IMR-90 (cell line): ENCODE measurements around the gene SLC38A1. TPM values are rescaled to one million over a fixed set of nuclear protein-coding genes. Genes with fewer than 3 reads are reported as not detected.

Experiments
- ATAC-seq: fragments of 200-7000 bp; cut with Tn5 transposase; 2 replicates; pipeline ENCODE4 v1.9.1; 2020; ENCODE audit warnings: low read depth, mild to moderate bottlenecking, moderate library complexity
- BruUV-seq: library from RNA; stranded (reverse); fragments of 400-500 nt; replicated peaks from 2 replicates; lab custom pipeline; 2021; lab: Mats Ljungman, UMichigan
- CTCF ChIA-PET: fragments of 300-600 bp; formaldehyde crosslinking; extraction: SDS; loops from one replicate; lab custom pipeline; 2021; ENCODE audit warnings: antibody characterized with exemption; lab: Yijun Ruan, JAX
- POLR2A ChIA-PET: fragments of 300-600 bp; sonication (Branson Sonifier 250); formaldehyde crosslinking; loops from one replicate; lab custom pipeline; 2022; ENCODE audit warnings: antibody characterized with exemption; ENCODE audit not compliant: unreplicated experiment; lab: Charles Lee
- DNase-seq: peaks from one replicate; pipeline ENCODE4 v3.0.0; 2013
- H2AFZ ChIP-seq: replicated peaks from 2 replicates; pipeline ENCODE3; 2013; ENCODE audit warnings: low read length, mild to moderate bottlenecking; ENCODE audit not compliant: poor library complexity
- H2AK5ac ChIP-seq: 2 replicates; pipeline ENCODE4 v1.6.1; 2013; ENCODE audit warnings: low read depth, low read length, inconsistent platforms
- H2AK9ac ChIP-seq: replicated peaks from 2 replicates; pipeline ENCODE3; 2013; ENCODE audit warnings: mild to moderate bottlenecking, low read depth, low read length, moderate library complexity; ENCODE audit not compliant: poor library complexity
- H2BK120ac ChIP-seq: 2 replicates; pipeline ENCODE4 v1.6.1; 2013; ENCODE audit warnings: low read depth, low read length, inconsistent platforms
- H2BK15ac ChIP-seq: 3 replicates; pipeline ENCODE4 v1.6.1; 2013; ENCODE audit warnings: low read depth, low read length, inconsistent platforms
- H2BK20ac ChIP-seq: 2 replicates; pipeline ENCODE4 v1.6.1; 2013; ENCODE audit warnings: low read depth, mild to moderate bottlenecking, inconsistent platforms, low read length, moderate library complexity
- H2BK5ac ChIP-seq: 2 replicates; pipeline ENCODE4 v1.6.1; 2013; ENCODE audit warnings: mild to moderate bottlenecking, low read depth, low read length, inconsistent platforms; ENCODE audit not compliant: poor library complexity, severe bottlenecking
- H3K14ac ChIP-seq: replicated peaks from 2 replicates; pipeline ENCODE4 v1.6.1; 2013; ENCODE audit warnings: low read depth, low read length, inconsistent platforms
- H3K18ac ChIP-seq: 2 replicates; pipeline ENCODE4 v1.6.1; 2013; ENCODE audit warnings: low read depth, low read length, control low read depth
- H3K23ac ChIP-seq: 2 replicates; pipeline ENCODE4 v1.6.1; 2013; ENCODE audit warnings: low read depth, low read length, inconsistent platforms
- H3K27ac ChIP-seq: 2 replicates; pipeline ENCODE4 v1.5.1; 2013; ENCODE audit warnings: mild to moderate bottlenecking, control low read depth, low read length; ENCODE audit not compliant: insufficient read depth
- H3K27me3 ChIP-seq: 2 replicates; pipeline ENCODE4 v1.6.1; 2013; ENCODE audit warnings: low read length; ENCODE audit not compliant: control insufficient read depth, insufficient read depth
- H3K36me3 ChIP-seq: 2 replicates; pipeline ENCODE4 v1.6.1; 2013; ENCODE audit warnings: low read length, mixed read lengths; ENCODE audit not compliant: control insufficient read depth, insufficient read depth
- H3K4ac ChIP-seq: 2 replicates; pipeline ENCODE4 v1.6.1; 2013; ENCODE audit warnings: low read depth, low read length, inconsistent platforms
- H3K4me1 ChIP-seq: 2 replicates; pipeline ENCODE4 v1.6.1; 2013; ENCODE audit warnings: low read length, mixed read lengths; ENCODE audit not compliant: control insufficient read depth, insufficient read depth
- H3K4me2 ChIP-seq: 2 replicates; pipeline ENCODE4 v1.6.1; 2013; ENCODE audit warnings: low read depth, mild to moderate bottlenecking, control low read depth, low read length, moderate library complexity
- H3K4me3 ChIP-seq: 2 replicates; pipeline ENCODE4 v1.5.1; 2013; ENCODE audit warnings: low read depth, mild to moderate bottlenecking, control low read depth, low read length, moderate library complexity; ENCODE audit not compliant: insufficient read depth
- H3K56ac ChIP-seq: 2 replicates; pipeline ENCODE4 v1.6.1; 2013; ENCODE audit warnings: low read length, inconsistent platforms; ENCODE audit not compliant: insufficient read depth; ENCODE audit errors: extremely low read depth
- H3K79me1 ChIP-seq, 2 experiments: 2 replicates each; pipeline ENCODE4 v1.6.1; 2013; ENCODE audit warnings: low read length in 2 of 2, inconsistent platforms in 1 of 2, low read depth in 1 of 2
- H3K9ac ChIP-seq: 2 replicates; pipeline ENCODE4 v1.6.1; 2013; ENCODE audit warnings: low read depth, low read length, control low read depth
- H3K9me1 ChIP-seq: 2 replicates; pipeline ENCODE4 v1.6.1; 2013; ENCODE audit warnings: low read length, inconsistent platforms; ENCODE audit not compliant: insufficient read depth
- H3K9me3 ChIP-seq: 2 replicates; pipeline ENCODE4 v1.6.1; 2013; ENCODE audit warnings: low read length; ENCODE audit not compliant: control insufficient read depth, insufficient read depth
- H4K20me1 ChIP-seq: 2 replicates; pipeline ENCODE4 v1.6.1; 2013; ENCODE audit warnings: low read length, inconsistent platforms; ENCODE audit not compliant: insufficient read depth
- H4K5ac ChIP-seq: 2 replicates; pipeline ENCODE4 v1.6.1; 2013; ENCODE audit warnings: mild to moderate bottlenecking, low read depth, low read length, control low read depth
- H4K8ac ChIP-seq, 2 experiments: 2 replicates each; pipeline ENCODE4 v1.6.1; 2013; ENCODE audit warnings: low read depth in 2 of 2, low read length in 2 of 2, control low read depth in 1 of 2, inconsistent platforms in 1 of 2
- H4K91ac ChIP-seq: 2 replicates; pipeline ENCODE4 v1.6.1; 2013; ENCODE audit warnings: low read depth, low read length, inconsistent platforms; ENCODE audit not compliant: insufficient read depth
- BHLHE40 ChIP-seq: fragments of 150-350 bp; IDR thresholded peaks from 2 replicates; pipeline ENCODE4 v1.6.1; 2016; ENCODE audit warnings: mild to moderate bottlenecking, low read depth, low read length
- CHD1 ChIP-seq: IDR thresholded peaks from 2 replicates; pipeline ENCODE4 v1.6.1; 2012; ENCODE audit warnings: low read depth, low read length, improper control_type of control experiment
- CTCF ChIP-seq: conservative IDR thresholded peaks from 2 replicates; pipeline ENCODE4 v1.5.1; 2012; ENCODE audit warnings: mild to moderate bottlenecking, low read depth, low read length, improper control_type of control experiment
- ELK1 ChIP-seq: fragments of 150-350 bp; IDR thresholded peaks from 2 replicates; pipeline ENCODE4 v1.6.1; 2016; ENCODE audit warnings: low read depth, mild to moderate bottlenecking, low read length, moderate library complexity, borderline replicate concordance
- FOS ChIP-seq: fragments of 150-350 bp; IDR thresholded peaks from 2 replicates; pipeline ENCODE4 v1.6.1; 2016; ENCODE audit warnings: low read depth, low read length
- MAFK ChIP-seq: IDR thresholded peaks from 2 replicates; pipeline ENCODE4 v1.6.1; 2012; ENCODE audit warnings: low read depth, low read length, improper control_type of control experiment
- POLR2A ChIP-seq: IDR thresholded peaks from 2 replicates; pipeline ENCODE4 v1.6.1; 2012; ENCODE audit warnings: mild to moderate bottlenecking, low read depth, low read length
- SMC3 ChIP-seq: fragments of 150-350 bp; IDR thresholded peaks from 2 replicates; pipeline ENCODE4 v1.6.1; 2016; ENCODE audit warnings: low read depth, mild to moderate bottlenecking, antibody characterized with exemption, low read length, moderate library complexity
- USF2 ChIP-seq: fragments of 150-350 bp; IDR thresholded peaks from 2 replicates; pipeline ENCODE4 v1.6.1; 2017; ENCODE audit warnings: mild to moderate bottlenecking, antibody characterized with exemption, low read length, low read depth
- WGBS, 2 experiments: methylation state at CpG; one replicate each; pipeline versions ENCODE4 v1.1.5 to v1.1.7; 2013; ENCODE audit warnings: missing lambda C conversion rate in 2 of 2; ENCODE audit not compliant: insufficient read length in 1 of 2; ENCODE audit errors: extremely low coverage in 2 of 2; 5-methylcytosine and 5-hydroxymethylcytosine counted together
- dilution Hi-C: fragments of 300-500 bp; cut with HindIII; formaldehyde crosslinking; loops from one replicate; pipeline ENCODE4 v1.14.3; 2018; ENCODE audit warnings: low sequenced_read_pairs; ENCODE audit not compliant: unreplicated experiment
- in situ Hi-C: fragments of 300-500 bp; cut with MboI; formaldehyde crosslinking; loops from 3 replicates; pipeline ENCODE4 v1.14.3; 2019; ENCODE audit warnings: low sequenced_read_pairs, inconsistent platforms, mixed read lengths
- intact Hi-C: fragments of 100-400 bp; cut with micrococcal nuclease; formaldehyde crosslinking; loops from 2 replicates; pipeline ENCODE4 v1.10.0; 2022
- polyA plus RNA-seq, 3 experiments: library from polyadenylated mRNA; depleted of rRNA; stranded (reverse); fragments of >200 nt; gene quantifications; 2 replicates each; pipeline ENCODE4 v1.2.3, GENCODE V29; 2012; ENCODE audit warnings: low replicate concordance in 1 of 3
- total RNA-seq: library from RNA; depleted of rRNA; stranded (reverse); fragments of >200 nt; gene quantifications from 2 replicates; pipeline ENCODE4 v1.2.3, GENCODE V29; 2012

The SLC38A1 gene
- total and polyA plus RNA-seq, 2 of the 4 experiments (the other 2 are of a cell fraction), result 22.8 to 61.5 TPM

GRCh38 chr12:46159309-46159901 is 109.4 kb downstream of the SLC38A1 start:
- H4K8ac ChIP-seq, result no peak overlapping the region
- POLR2A ChIA-PET, result interaction anchor here (0.7 kb wide), 1 partner anchor 107 kb away, joined by 6 read pairs; no protein-coding TSS in a partner anchor
- no peak overlapping the region for H2AFZ ChIP-seq
- no peak overlapping the region for H2BK15ac ChIP-seq
- H3K14ac ChIP-seq, result no peak overlapping the region
- no peak overlapping the region for H2AK5ac ChIP-seq
- H3K9ac ChIP-seq, result no peak overlapping the region
- no peaks in the 10 kb centered on the region for H3K9me3 ChIP-seq
- WGBS, 2 experiments, result no CpG with 5 or more reads among the region's 2 CpGs
- H2BK5ac ChIP-seq, result no peak overlapping the region
- no peaks in the 10 kb centered on the region for H3K9me1 ChIP-seq
- BruUV-seq, result no TSS peak
- no peak overlapping the region for H3K56ac ChIP-seq
- no peak overlapping the region for H3K27ac ChIP-seq
- peaks cover 3% of the 10 kb centered on the region for H3K4me1 ChIP-seq
- no peak overlapping the region for H4K5ac ChIP-seq
- H3K23ac ChIP-seq, result no peak overlapping the region
- H4K20me1 ChIP-seq, result no peaks in the 10 kb centered on the region
- H3K4me2 ChIP-seq, result no peak overlapping the region
- no peak overlapping the region for H4K91ac ChIP-seq
- H3K18ac ChIP-seq, result no peak overlapping the region
- DNase-seq (no peak), ATAC-seq (no peak)
- intact Hi-C loops, result no loop called here
- no peak overlapping the region for H3K4ac ChIP-seq
- dilution Hi-C loops, result no loop called here
- CTCF ChIA-PET, result no interaction called here
- H3K79me1 ChIP-seq, result no peaks in the 10 kb centered on the region
- in situ Hi-C loops, result loop anchor here (10.0 to 25.0 kb wide), 2 partner anchors 195 to 528 kb away; no protein-coding TSS in a partner anchor
- no peaks in the 10 kb centered on the region for H3K36me3 ChIP-seq
- H2BK120ac ChIP-seq, result no peak overlapping the region
- TF ChIP-seq USF2, result no peak
- no peak for TF ChIP-seq BHLHE40
- no peak for TF ChIP-seq CTCF
- TF ChIP-seq ELK1, result no peak
- no peak for TF ChIP-seq POLR2A
- no peak for TF ChIP-seq SMC3
- no peak for TF ChIP-seq MAFK
- TF ChIP-seq FOS, result no peak
- no peak for TF ChIP-seq CHD1
- no peak overlapping the region for H3K4me3 ChIP-seq
- H2AK9ac ChIP-seq, result no peak overlapping the region
- no peak overlapping the region for H2BK20ac ChIP-seq
- no peaks in the 10 kb centered on the region for H3K27me3 ChIP-seq
